NCI-H345 (cell line): ENCODE results near the gene AGBL4.
A peak's percentile ranks its signal among the peaks of the same experiment; 100 is the strongest.

Experiments used
- DNase-seq: peaks from one replicate; lab custom pipeline; 2025; lab: John Stamatoyannopoulos, UW

Gene AGBL4

GRCh38 chr1:48889082-48889481 is 1134.7 kb downstream of the AGBL4 start:
- DNase-seq: peak; percentile 34

DNA sequence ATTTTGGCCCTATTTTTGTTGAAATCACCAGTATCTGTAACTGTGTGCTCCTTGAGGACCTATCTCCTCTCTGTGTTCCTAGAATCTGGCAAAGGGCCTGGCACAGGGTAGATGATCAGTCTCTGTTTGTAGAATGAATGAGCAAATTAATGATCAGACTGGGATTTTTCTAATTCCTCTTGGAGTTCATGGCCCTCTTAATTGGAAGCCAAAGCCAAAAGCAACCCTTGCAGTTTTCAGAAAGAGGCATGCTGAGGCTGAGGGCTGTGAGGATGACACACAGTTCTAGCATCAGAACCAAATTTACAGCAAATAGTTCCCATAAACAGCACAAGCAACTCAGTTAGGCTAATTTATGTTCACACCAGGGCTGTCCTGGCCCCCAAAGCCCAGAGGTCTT is 1136.0 kb downstream of the AGBL4 start:
- DNase-seq: no peak

DNA sequence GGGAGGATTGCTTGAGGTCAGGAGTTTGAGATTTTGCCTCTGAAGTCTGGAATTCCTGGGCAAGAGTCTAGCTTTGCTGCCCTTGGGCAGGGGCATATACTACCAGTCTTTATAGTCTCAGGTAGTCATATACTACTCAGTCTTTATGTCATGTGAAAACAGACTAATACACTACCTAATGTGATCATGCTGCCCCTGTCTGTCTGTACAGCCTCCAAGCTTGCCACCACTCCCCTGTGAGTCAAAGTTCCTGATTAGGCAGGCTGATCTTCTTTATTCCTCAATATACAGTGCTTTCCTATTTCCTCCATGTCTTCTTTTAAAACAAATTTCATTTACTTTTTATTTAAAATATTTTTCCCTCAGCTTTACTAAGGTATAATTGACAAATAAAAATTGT is 1141.7 kb downstream of the AGBL4 start:
- no peak for DNase-seq

DNA sequence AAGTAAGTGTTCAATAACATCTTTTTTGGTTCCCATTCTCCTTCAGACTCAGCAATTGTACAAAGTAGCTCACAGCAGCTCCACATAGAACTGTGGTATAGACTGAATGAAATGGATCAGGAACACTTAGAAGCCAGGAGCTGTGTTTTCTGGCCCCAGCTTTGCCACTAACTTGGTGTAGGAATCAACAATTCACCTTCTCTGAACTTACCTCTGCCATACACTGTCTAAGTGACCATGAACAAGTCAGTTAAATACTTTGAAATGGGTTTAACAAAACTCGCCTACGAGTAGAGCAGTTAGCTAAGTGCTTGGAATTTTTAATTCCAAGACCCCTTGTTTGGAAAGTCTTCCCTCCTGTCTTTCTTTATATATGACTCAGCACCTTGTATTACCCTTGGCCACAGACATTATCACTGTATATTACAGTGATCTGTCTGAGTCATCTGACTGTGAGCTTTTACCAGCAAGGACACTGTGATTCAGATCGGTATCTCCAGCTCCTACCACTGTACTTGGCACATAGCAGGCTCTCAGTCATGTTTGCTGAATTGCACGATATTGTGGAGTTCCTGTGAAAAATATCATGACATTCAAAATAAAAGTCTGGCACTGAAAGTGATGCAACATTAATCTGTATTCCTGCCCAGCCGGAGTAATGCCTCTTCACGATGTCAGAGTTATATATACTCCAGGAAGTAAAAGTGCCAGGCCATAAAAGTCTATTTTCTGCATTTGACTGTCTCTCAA is 1145.4 kb downstream of the AGBL4 start:
- no peak for DNase-seq

DNA sequence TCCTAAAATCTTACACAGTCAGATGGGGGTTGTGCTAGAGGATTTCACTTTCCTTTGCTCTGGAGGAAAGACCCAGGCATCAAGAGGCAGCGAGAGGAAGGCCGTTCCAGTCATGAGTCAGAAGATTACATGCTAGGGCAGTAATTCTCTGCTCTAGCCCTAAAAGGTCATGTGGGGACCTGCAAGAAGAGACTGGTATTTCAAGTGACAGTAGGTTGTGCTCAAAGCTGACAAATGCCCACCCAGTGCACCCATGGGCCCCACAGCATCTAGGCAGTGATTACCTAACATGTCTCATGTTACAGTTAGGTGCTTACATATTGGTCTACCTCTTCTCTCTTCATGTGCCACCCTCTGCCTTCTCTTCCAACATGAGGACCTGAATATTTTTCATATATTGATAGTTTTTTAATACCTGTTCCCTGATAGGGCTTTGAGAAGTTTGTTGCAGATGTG is 1147.4 kb downstream of the AGBL4 start:
- DNase-seq: no peak

DNA sequence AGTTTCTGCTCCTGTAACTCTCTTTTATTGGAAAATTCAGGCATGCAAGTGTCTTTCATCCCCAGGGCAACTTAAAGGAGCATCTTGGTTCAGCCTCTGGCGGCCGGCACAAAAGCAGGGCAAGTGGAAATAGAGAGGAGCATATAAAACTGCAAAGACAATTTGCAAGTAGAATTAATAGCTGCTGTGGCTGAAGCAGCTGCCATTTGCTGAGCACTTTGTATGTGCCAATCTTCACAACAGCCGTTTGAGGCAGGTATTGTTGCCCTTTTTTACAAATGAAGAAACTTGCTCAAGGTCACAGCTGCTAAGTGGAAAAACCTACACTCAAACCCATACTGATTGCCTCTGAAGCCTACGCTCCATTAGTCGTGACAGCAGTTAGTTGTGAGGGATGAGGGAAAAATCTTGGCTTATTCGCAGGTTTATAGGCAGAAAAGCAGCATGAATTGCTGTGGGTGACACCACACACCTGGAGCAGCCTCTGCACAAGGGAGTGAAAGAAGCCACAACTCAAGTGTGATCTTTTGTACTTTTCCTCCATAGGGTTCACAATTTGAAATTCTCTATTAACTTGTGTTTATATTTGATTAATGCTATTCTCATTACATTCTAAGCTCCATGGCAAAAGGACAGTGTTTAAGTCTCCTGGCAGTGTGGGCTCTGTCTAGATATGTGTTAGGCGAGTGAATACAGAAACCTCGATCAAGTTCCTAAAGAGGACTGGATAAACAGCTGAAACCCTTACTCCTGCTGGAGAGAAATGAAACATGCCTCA is 1148.0 kb downstream of the AGBL4 start:
- no peak for DNase-seq

DNA sequence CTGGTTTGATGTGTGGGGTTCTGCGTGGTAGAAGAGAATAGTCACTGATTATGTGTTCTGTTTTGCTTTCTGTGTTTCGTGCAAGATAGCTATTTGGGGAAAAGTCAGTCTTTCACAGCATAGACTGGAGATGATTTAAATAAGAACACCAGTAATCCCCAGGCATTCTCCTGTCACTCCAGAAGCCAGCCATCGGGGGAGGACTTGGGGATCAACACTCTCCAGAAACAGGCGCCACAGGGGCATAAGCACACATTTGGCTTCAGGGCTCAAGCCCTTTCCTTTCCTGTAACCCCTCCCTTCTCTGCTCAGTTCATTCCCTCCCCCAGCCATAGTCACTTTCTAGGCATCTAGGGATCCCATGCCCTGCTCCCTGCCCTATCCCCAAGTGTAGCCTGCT is 1149.8 kb downstream of the AGBL4 start:
- no peak for DNase-seq

GRCh38 chr1:48870596-48870995 is 1153.2 kb downstream of the AGBL4 start:
- no peak for DNase-seq

GRCh38 chr1:48869116-48869893 is 1154.4 kb downstream of the AGBL4 start:
- DNase-seq: no peak

DNA sequence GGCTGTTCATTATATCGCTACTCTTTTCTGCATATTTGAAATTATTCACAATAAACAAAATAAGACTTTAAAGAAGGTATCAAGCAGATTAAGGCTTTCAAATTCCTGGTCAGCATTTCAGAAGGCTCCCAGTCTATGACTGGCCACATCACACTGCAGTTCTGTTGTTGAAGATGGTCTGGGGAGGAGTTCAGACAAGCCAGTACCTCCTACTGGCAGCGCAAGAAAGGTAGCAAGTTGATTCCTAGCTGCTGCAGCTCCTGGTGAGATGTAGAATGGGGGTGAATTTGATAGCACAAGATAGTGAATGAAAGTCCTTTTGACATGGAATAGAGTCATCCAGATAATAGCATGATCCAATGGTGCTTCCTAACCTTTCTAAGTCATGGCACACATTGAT is 1158.8 kb downstream of the AGBL4 start:
- DNase-seq: no peak

- DNase-seq: peak; percentile 76
These were observed 1164.3 kb downstream of the AGBL4 start for GRCh38 chr1:48859456-48859855.

GRCh38 chr1:48858200-48858920 is 1165.4 kb downstream of the AGBL4 start:
- DNase-seq: no peak

- no peak for DNase-seq
These were observed 1170.7 kb downstream of the AGBL4 start for GRCh38 chr1:48853006-48853405.

- no peak for DNase-seq
These were observed 1172.1 kb downstream of the AGBL4 start for GRCh38 chr1:48851638-48852037.

DNA sequence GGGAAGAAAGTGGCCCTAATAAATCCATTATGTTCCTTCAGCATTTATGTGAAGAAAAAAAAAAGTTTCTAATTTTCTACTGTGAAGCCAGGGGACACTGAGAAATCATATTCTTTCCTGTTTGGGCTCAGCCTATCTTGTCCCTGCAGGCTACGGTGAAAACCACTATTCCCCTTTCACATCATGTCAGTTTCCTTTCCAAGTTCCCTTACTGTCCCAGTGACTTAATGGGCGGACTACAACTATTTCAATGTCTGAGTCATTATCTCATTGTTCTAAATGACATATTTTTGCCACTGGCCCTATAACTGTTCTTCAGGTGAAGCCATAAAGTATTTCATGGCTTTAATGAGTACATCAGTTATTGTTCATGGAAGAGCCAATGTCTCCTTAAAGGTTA is 1175.7 kb downstream of the AGBL4 start:
- DNase-seq: no peak

DNA sequence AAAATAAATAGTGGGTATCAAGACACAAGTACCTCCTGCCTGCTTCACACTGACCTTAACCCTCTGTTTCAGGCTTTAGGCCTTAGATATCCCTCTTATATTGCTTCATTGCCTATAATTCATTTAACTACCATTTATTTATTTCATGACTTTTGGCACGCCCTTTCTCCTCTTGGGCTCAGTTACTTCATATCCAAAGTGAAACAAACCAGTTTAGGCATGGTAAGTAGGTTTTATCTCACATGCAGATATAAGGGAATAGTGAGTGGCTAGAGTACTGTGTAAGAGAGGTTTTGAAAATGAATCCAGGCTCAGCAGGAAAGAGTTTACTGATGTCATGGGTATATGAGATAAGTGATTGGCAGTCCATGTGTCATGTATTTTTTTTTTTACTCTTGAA is 1177.3 kb downstream of the AGBL4 start:
- no peak for DNase-seq

GRCh38 chr1:48844187-48844586 is 1179.6 kb downstream of the AGBL4 start:
- no peak for DNase-seq

DNA sequence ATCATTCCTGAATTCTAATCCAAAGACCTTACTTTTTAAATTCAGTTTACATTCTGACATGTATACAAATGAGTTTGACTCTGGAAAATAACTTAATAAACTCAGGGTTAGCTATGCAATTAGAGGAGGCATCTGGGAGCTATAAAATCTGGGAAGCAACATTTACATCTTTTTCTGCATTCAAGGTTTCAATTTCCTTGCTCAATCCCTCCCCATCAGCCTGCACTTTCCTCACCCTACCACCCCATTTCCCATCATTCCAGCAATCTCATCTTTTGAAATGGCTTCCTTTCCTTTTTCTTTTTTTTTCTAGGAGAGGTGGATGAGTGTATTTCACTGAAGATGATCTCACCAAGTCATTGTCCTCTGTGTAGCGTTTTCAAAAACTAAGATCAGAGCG is 1181.8 kb downstream of the AGBL4 start:
- no peak for DNase-seq

- DNase-seq: no peak
These were observed 1182.3 kb downstream of the AGBL4 start for GRCh38 chr1:48841461-48841860.

- no peak for DNase-seq
These were observed 1192.4 kb downstream of the AGBL4 start for GRCh38 chr1:48831120-48831978.

- no peak for DNase-seq
These were observed 1193.0 kb downstream of the AGBL4 start for GRCh38 chr1:48830715-48831114.
